H1 (cell line): ENCODE measurements around the gene SRGAP3. TPM values are rescaled to one million over a fixed set of nuclear protein-coding genes. Genes with fewer than 3 reads are reported as not detected.

Experiments used
- CHD1 ChIP-seq: IDR thresholded peaks from 2 replicates; pipeline ENCODE4 v1.6.1; 2012; ENCODE audit warnings: low read depth, low read length, improper control_type of control experiment
- CHD7 ChIP-seq: fragments of 300-600 bp; sonication (generic); IDR thresholded peaks from 2 replicates; pipeline ENCODE4 v1.7.1; 2012; ENCODE audit warnings: low read length, moderate library complexity, mild to moderate bottlenecking, inconsistent platforms; ENCODE audit not compliant: insufficient replicate concordance
- EP300 ChIP-seq, 2 experiments: IDR thresholded peaks; 1 replicate in 1 of 2; 2 replicates in 1 of 2; pipeline ENCODE4 v1.6.1; 2011 to 2012; ENCODE audit warnings: low read depth in 2 of 2, low read length in 2 of 2, mild to moderate bottlenecking in 2 of 2, borderline replicate concordance in 1 of 2, inconsistent platforms in 1 of 2, moderate library complexity in 1 of 2
- EZH2 ChIP-seq: fragments of 200-600 bp; sonication (generic); IDR thresholded peaks from 2 replicates; pipeline ENCODE4 v1.7.1; 2012; ENCODE audit warnings: low read depth, mild to moderate bottlenecking, moderate library complexity, low read length, inconsistent platforms; ENCODE audit not compliant: severe bottlenecking
- JUN ChIP-seq: IDR thresholded peaks from 2 replicates; pipeline ENCODE4 v1.6.1; 2011; ENCODE audit warnings: low read depth, mild to moderate bottlenecking, improper control_type of control experiment, low read length
- KDM1A ChIP-seq: fragments of 200-600, 300-600 bp; sonication (generic); IDR thresholded peaks from 2 replicates; pipeline ENCODE4 v1.7.1; 2016; ENCODE audit warnings: mild to moderate bottlenecking, low read length, borderline replicate concordance
- KDM4A ChIP-seq: IDR thresholded peaks from one replicate; pipeline ENCODE4 v1.7.1; 2012; ENCODE audit warnings: low read depth, mild to moderate bottlenecking, moderate library complexity, low read length, inconsistent platforms; ENCODE audit not compliant: severe bottlenecking
- PHF8 ChIP-seq: fragments of 200-600 bp; sonication (generic); conservative IDR thresholded peaks from 2 replicates; pipeline ENCODE4 v1.7.1; 2012; ENCODE audit warnings: low read depth, mild to moderate bottlenecking, inconsistent platforms, low read length, moderate library complexity
- RBBP5 ChIP-seq: IDR thresholded peaks from 2 replicates; pipeline ENCODE4 v1.7.1; 2012; ENCODE audit warnings: low read depth, mild to moderate bottlenecking, inconsistent platforms, low read length, moderate library complexity, borderline replicate concordance
- TAF1 ChIP-seq: IDR thresholded peaks from 2 replicates; pipeline ENCODE4 v1.6.1; 2011; ENCODE audit warnings: mild to moderate bottlenecking, low read depth, low read length
- polyA plus RNA-seq, 7 experiments: library from polyadenylated mRNA; depleted of rRNA in 3 of 7; stranded (reverse) in 5 of 7; unstranded in 2 of 7; fragments of >200 nt in 5 of 7; fragments of 200-250 nt in 2 of 7; gene quantifications; 1 replicate in 5 of 7; 2 replicates in 1 of 7; 4 replicates in 1 of 7; pipeline versions ENCODE4 v1.2.1 to v1.2.3, GENCODE V29; 2011 to 2013; ENCODE audit warnings: missing spikeins in 2 of 7, mixed read lengths in 2 of 7
- total RNA-seq: library from RNA; stranded (reverse); fragmentation: NEBNext Ultra II Directional; extraction: Animal tissue kit (Norgen Biotek cat#: 25700); gene quantifications from 2 replicates; pipeline ENCODE4 v1.2.1, GENCODE V29; 2021

The SRGAP3 gene
- total and polyA plus RNA-seq, 2 of the 8 experiments (the other 6 are each of a cell fraction or from before 2014, with no cell fraction given), result 5.8 to 11.4 TPM

GRCh38 chr3:9192248-9193025 is 57.0 kb downstream of the SRGAP3 start (continued):
- TF ChIP-seq CHD7, result no peak
- no peak for TF ChIP-seq CHD1
- TF ChIP-seq TAF1, result no peak
- TF ChIP-seq EP300 (IDR thresholded peaks at IDR 0.05; ENCODE audit: borderline replicate concordance in 1 of 2, low read depth in 2 of 2, low read length in 2 of 2), result no peak
- no peak for TF ChIP-seq RBBP5
- TF ChIP-seq JUN, result no peak
- TF ChIP-seq PHF8, result no peak
- TF ChIP-seq EZH2, result no peak
- TF ChIP-seq KDM4A, result no peak
- TF ChIP-seq KDM1A, result no peak
